ENCODE results near the gene MKNK2. TPM values are rescaled to one million over a fixed set of nuclear protein-coding genes. Genes with fewer than 3 reads are reported as not detected.

MKNK2 gene
- total RNA-seq, 1 experiment from 2014 or later: 271 TPM

DNA sequence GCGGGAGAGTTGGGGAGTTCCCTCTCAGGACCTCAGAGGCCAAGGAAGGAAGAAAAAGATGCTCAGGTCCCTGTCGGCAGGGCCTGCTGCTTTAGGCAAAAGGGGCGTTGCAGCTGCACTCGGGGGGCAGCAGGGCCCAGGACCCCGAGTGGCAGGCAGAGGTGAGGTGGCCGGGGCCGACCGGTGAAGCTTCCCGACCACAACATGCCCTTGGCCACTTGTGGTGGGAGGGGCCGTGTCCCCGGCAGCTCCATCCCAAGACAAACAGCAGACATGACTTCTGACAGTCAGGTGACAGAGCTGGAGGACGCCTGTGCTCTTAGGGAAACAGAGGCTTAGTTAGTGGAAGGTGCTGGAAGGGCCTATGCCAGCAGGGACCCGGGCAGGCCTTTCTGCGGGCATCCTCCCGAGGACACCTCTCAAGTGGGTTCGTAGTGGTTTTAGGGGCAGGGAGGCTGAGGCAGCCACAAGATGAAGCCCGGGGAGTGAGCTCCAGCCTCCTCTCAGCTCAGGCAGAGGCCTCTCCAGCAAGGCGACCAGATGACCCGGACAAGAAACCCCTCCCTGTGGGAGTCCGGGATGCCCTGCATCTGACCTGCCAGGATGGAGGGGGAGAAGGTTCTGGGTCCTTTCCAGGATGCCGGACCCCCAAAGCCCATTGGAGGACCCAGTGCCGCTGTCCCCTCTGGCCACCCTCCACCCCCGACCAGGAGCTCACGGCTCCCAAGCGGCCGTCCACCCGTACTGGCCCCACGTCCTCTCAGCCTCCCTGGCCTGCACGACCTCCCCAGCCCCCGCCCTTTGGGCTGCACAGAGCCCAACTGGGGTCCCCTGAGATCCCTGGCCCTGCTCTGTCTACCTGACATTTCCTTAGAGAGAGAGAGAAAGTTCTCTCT lies 59.8 kb downstream of the MKNK2 start:
- ATAC-seq (no peak), DNase-seq (ENCODE audit: low read depth, low spot score) (no peak)
- H3K4me3 ChIP-seq (replicated peaks in 1 of 2; ENCODE audit: low read depth in 1 of 2, low read length in 2 of 2): no peak overlapping the region
- no peak overlapping the region for H2AFZ ChIP-seq (ENCODE audit: low read depth, low read length, poor library complexity, severe bottlenecking)
- H3K27ac ChIP-seq (ENCODE audit: low read depth, low read length): no peak overlapping the region
- H3K9me2 ChIP-seq (ENCODE audit: insufficient read depth): no peaks in the 10 kb centered on the region
- no peaks in the 10 kb centered on the region for H3K27me3 ChIP-seq (ENCODE audit: insufficient read depth, low read length)
- POLR2A ChIA-PET: no interaction called here
- H3K9ac ChIP-seq (ENCODE audit: low read length): no peak overlapping the region
- peaks cover 0 to 4% of the 10 kb centered on the region in 2 experiments; a peak in 1 of 4 replicates for H3K4me1 ChIP-seq (ENCODE audit: control insufficient read depth in 1 of 2, insufficient read depth in 2 of 2, low read length in 2 of 2)
- CTCF ChIA-PET: no interaction called here
- RAD21 ChIA-PET (ENCODE audit: low non-redundant PET in 1 of 2, low total read pairs in 2 of 2, uncharacterized antibody in 2 of 2, unreplicated experiment in 2 of 2): no interaction called here
- BruUV-seq (replicated peaks): no TSS peak
- H4K20me1 ChIP-seq (ENCODE audit: insufficient read depth): no peaks in the 10 kb centered on the region
- peaks cover 0 to 3% of the 10 kb centered on the region in 2 experiments; a peak in 1 of 4 replicates for H3K9me3 ChIP-seq (ENCODE audit: control insufficient read depth in 1 of 2, insufficient read depth in 1 of 2, low read depth in 1 of 2, low read length in 2 of 2)
- no peak for TF ChIP-seq TCF7L2 (IDR thresholded peaks at IDR 0.05; ENCODE audit: borderline replicate concordance, extremely low read depth, insufficient read depth, insufficient read length)
- 0 out of 2 replicates have a peak, but pooled peaks have one; percentile 1 for TF ChIP-seq POLR2AphosphoS5 (IDR thresholded peaks at IDR 0.05; ENCODE audit: low read depth, low read length)
- no peak for TF ChIP-seq POLR2A (IDR thresholded peaks at IDR 0.05; ENCODE audit: borderline replicate concordance, extremely low read depth, insufficient read depth, insufficient read length)
- H3K4me2 ChIP-seq (ENCODE audit: low read length): no peak overlapping the region
- intact Hi-C loops (cut with micrococcal nuclease): no loop called here
- no peaks in the 10 kb centered on the region for H3K79me2 ChIP-seq (ENCODE audit: insufficient read depth, low read length)
- H3K36me3 ChIP-seq (ENCODE audit: control insufficient read depth in 1 of 2, insufficient read depth in 2 of 2, low read length in 2 of 2): peaks cover 10 to 31% of the 10 kb centered on the region in 2 experiments

DNA sequence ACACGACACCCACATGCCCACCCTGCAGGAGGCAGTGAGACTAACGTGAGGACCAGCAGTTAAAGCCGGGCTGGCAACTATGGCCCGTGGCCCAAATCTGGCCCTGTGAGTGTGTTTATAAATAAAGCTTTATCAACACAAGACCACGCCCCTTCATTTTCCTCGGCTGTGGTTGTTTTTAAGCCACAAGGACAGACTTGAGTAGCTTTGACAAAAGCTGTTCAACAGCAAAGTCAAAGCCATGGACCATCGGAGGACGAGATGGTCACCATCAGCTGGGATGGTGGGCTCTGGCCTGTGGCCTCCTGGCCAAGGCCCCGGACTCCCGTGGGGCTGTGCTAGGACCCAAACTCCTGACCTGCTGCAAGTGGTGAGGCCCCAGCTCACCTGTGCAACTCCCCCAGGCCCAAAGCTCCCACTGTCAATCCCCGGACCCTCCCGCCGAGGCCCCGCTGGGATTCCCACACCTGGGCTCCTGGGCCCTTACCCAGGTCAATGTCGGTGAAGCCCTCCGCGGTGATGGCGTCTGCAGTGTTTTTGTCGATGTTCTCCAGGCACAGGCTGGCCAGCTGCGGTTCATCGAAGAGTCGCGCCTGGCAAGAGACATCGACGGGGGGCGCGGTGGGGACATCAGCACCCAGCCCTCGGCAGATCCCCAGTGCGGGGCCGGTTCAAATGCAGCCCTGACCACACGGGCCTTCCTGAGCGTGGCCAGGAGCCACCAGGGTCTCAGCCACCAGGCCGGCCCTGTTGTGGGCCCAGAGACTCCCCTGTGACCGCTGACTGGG lies 60.6 kb downstream of the MKNK2 start:
- Histone ChIP-seq H2AFZ (ENCODE audit: low read depth, low read length, poor library complexity, severe bottlenecking) (no peak overlapping the region), H4K20me1 (ENCODE audit: insufficient read depth) (no peaks in the 10 kb centered on the region), H3K9me3 (ENCODE audit: control insufficient read depth in 1 of 2, insufficient read depth in 1 of 2, low read depth in 1 of 2, low read length in 2 of 2) (no peaks in the 10 kb centered on the region), H3K4me1 (ENCODE audit: control insufficient read depth in 1 of 2, insufficient read depth in 2 of 2, low read length in 2 of 2) (peaks cover 0 to 4% of the 10 kb centered on the region in 2 experiments; a peak in 1 of 4 replicates), H3K9ac (ENCODE audit: low read length) (no peak overlapping the region), H3K4me2 (ENCODE audit: low read length) (no peak overlapping the region), H3K9me2 (ENCODE audit: insufficient read depth) (no peaks in the 10 kb centered on the region), H3K4me3 (replicated peaks in 1 of 2; ENCODE audit: low read depth in 1 of 2, low read length in 2 of 2) (no peak overlapping the region), H3K79me2 (ENCODE audit: insufficient read depth, low read length) (no peaks in the 10 kb centered on the region), H3K27ac (ENCODE audit: low read depth, low read length) (no peak overlapping the region), H3K27me3 (ENCODE audit: insufficient read depth, low read length) (no peaks in the 10 kb centered on the region), H3K36me3 (ENCODE audit: control insufficient read depth in 1 of 2, insufficient read depth in 2 of 2, low read length in 2 of 2) (peaks cover 7 to 27% of the 10 kb centered on the region in 2 experiments; a peak in 3 of 4 replicates)
- ATAC-seq (no peak), DNase-seq (ENCODE audit: low read depth, low spot score) (no peak)
- POLR2A ChIA-PET: no interaction called here
- CTCF ChIA-PET: no interaction called here
- RAD21 ChIA-PET (ENCODE audit: low non-redundant PET in 1 of 2, low total read pairs in 2 of 2, uncharacterized antibody in 2 of 2, unreplicated experiment in 2 of 2): no interaction called here
- intact Hi-C loops (cut with micrococcal nuclease): no loop called here
- no TSS peak for BruUV-seq (replicated peaks)
- TF ChIP-seq, protein P1, sequence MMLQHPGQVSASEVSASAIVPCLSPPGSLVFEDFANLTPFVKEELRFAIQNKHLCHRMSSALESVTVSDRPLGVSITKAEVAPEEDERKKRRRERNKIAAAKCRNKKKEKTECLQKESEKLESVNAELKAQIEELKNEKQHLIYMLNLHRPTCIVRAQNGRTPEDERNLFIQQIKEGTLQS (IDR thresholded peaks at IDR 0.05): no peak
- TF ChIP-seq EZH2 (IDR thresholded peaks at IDR 0.05) (no peak), SP1 (IDR thresholded peaks at IDR 0.05; ENCODE audit: low read depth) (no peak), POLR2AphosphoS5 (IDR thresholded peaks at IDR 0.05; ENCODE audit: low read depth, low read length) (no peak), YY1 (IDR thresholded peaks at IDR 0.05; ENCODE audit: extremely low read depth, insufficient replicate concordance, low read depth, low read length) (no peak), RAD21 (IDR thresholded peaks at IDR 0.05; ENCODE audit: low read depth) (no peak), CEBPB (IDR thresholded peaks at IDR 0.05; ENCODE audit: low read depth) (no peak), EZH2phosphoT487 (IDR thresholded peaks at IDR 0.05; ENCODE audit: borderline replicate concordance) (no peak), ZNF274 (IDR thresholded peaks at IDR 0.05; ENCODE audit: low read depth, low read length) (no peak), TCF7L2 (IDR thresholded peaks at IDR 0.05; ENCODE audit: borderline replicate concordance, extremely low read depth, insufficient read depth, insufficient read length) (no peak), JUND (IDR thresholded peaks at IDR 0.05) (no peak), ZFX (IDR thresholded peaks at IDR 0.05) (no peak)
- TF ChIP-seq, protein P2, sequence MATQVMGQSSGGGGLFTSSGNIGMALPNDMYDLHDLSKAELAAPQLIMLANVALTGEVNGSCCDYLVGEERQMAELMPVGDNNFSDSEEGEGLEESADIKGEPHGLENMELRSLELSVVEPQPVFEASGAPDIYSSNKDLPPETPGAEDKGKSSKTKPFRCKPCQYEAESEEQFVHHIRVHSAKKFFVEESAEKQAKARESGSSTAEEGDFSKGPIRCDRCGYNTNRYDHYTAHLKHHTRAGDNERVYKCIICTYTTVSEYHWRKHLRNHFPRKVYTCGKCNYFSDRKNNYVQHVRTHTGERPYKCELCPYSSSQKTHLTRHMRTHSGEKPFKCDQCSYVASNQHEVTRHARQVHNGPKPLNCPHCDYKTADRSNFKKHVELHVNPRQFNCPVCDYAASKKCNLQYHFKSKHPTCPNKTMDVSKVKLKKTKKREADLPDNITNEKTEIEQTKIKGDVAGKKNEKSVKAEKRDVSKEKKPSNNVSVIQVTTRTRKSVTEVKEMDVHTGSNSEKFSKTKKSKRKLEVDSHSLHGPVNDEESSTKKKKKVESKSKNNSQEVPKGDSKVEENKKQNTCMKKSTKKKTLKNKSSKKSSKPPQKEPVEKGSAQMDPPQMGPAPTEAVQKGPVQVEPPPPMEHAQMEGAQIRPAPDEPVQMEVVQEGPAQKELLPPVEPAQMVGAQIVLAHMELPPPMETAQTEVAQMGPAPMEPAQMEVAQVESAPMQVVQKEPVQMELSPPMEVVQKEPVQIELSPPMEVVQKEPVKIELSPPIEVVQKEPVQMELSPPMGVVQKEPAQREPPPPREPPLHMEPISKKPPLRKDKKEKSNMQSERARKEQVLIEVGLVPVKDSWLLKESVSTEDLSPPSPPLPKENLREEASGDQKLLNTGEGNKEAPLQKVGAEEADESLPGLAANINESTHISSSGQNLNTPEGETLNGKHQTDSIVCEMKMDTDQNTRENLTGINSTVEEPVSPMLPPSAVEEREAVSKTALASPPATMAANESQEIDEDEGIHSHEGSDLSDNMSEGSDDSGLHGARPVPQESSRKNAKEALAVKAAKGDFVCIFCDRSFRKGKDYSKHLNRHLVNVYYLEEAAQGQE (IDR thresholded peaks at IDR 0.05; ENCODE audit: low read depth): no peak
